Thyroid gland (tissue), 4 donors: Measurements from ENCODE around the gene C12orf56.

Experiments used
- POLR2A ChIP-seq, 2 donors: fragments of 450-650 bp; IDR thresholded peaks; one replicate each; pipeline ENCODE4 v1.6.1; 2017; ENCODE audit warnings: antibody characterized with exemption in 2 of 2, mild to moderate bottlenecking in 2 of 2, moderate library complexity in 1 of 2
- TF ChIP-seq, protein P1 (sequence below), 6 experiments: fragments of 200-600 bp in 3 of 6; fragments of 450-650 bp in 3 of 6; sonication (generic) in 3 of 6; IDR thresholded peaks; one replicate each; pipeline ENCODE4 v1.5.1; 2016 to 2019; ENCODE audit warnings: antibody characterized with exemption in 6 of 6, mild to moderate bottlenecking in 2 of 6, inconsistent platforms in 1 of 6, moderate library complexity in 1 of 6

- TF ChIP-seq, protein P1, sequence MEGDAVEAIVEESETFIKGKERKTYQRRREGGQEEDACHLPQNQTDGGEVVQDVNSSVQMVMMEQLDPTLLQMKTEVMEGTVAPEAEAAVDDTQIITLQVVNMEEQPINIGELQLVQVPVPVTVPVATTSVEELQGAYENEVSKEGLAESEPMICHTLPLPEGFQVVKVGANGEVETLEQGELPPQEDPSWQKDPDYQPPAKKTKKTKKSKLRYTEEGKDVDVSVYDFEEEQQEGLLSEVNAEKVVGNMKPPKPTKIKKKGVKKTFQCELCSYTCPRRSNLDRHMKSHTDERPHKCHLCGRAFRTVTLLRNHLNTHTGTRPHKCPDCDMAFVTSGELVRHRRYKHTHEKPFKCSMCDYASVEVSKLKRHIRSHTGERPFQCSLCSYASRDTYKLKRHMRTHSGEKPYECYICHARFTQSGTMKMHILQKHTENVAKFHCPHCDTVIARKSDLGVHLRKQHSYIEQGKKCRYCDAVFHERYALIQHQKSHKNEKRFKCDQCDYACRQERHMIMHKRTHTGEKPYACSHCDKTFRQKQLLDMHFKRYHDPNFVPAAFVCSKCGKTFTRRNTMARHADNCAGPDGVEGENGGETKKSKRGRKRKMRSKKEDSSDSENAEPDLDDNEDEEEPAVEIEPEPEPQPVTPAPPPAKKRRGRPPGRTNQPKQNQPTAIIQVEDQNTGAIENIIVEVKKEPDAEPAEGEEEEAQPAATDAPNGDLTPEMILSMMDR (IDR thresholded peaks at IDR 0.05), result no peak
- TF ChIP-seq POLR2A (IDR thresholded peaks at IDR 0.05), result no peak
Observed at GRCh38 chr12:64286521-64286920, 104.0 kb downstream of the C12orf56 start.
